ENCODE results near the gene PRELID1. TPM values are rescaled to one million over a fixed set of nuclear protein-coding genes. Genes with fewer than 3 reads are reported as not detected.

Gene PRELID1
- polyA plus RNA-seq, 3 donors, result 264 to 510 (median 490) TPM

DNA sequence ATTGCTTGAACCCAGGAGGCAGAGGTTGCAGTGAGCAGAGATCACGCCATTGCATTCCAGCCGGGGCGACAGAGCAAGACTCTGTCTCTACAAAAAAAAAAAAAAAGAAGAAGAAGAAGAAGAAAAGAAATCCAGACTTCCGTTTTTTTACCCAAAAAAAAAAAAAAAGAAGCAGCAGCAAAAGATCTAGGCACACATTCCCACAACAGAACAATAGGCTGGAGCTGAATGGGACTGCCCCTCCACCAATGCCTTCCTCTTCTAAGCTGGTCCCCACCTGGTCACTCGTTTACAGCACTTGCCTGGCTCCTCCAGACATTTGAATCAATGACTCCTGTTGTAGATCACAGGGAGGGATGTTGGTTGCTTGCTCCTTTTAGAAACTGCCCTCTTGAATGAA, 49.5 kb downstream of the PRELID1 start:
- DNase-seq, result peak in 2 of 3 donors; percentile 57 to 67
- intact Hi-C loops (cut with micrococcal nuclease), result loop anchor here in 1 of 2 donors (5.0 kb wide), 1 partner anchor 46 kb away; no protein-coding TSS in a partner anchor
- H3K36me3 Mint-ChIP-seq, result peaks cover 11 to 21% of the 10 kb centered on the region in 2 donors

GRCh38 chr5:177354256-177354655, 50.7 kb downstream of the PRELID1 start:
- H3K36me3 ChIP-seq (replicated peaks in 1 of 2; ENCODE audit: control insufficient read depth in 1 of 2, insufficient read depth in 2 of 2, low read length in 2 of 2), result peaks cover 6 to 9% of the 10 kb centered on the region in 2 donors
- peaks cover 11 to 18% of the 10 kb centered on the region in 2 donors for H3K36me3 Mint-ChIP-seq
- peaks cover 32% of the 10 kb centered on the region for H4K20me1 ChIP-seq (ENCODE audit: insufficient read depth, low read length)
- WGBS (ENCODE audit: insufficient coverage), result 82% methylated on average over 2 of the region's 3 CpGs
- peak overlapping the region in 3 of 7 donors; percentile 39 to 68 (median 52) for H3K27ac Mint-ChIP-seq
- peak overlapping the region in 1 of 3 experiments; percentile 34 for H3K4me3 ChIP-seq (replicated peaks in 1 of 3; ENCODE audit: low read depth in 2 of 3, low read length in 3 of 3)
- H3K9me3 ChIP-seq (replicated peaks in 1 of 2; ENCODE audit: control insufficient read depth in 1 of 2, insufficient read depth in 1 of 2, low read length in 2 of 2), result peaks cover 0 to 7% of the 10 kb centered on the region in 2 donors
- peak overlapping the region in 1 of 2 donors; percentile 63 for H3K4me3 Mint-ChIP-seq
- no peak overlapping the region for H2AFZ ChIP-seq (ENCODE audit: insufficient read depth, low read depth, low read length, poor library complexity, severe bottlenecking)
- no peaks in the 10 kb centered on the region for H3K27me3 ChIP-seq (ENCODE audit: control insufficient read depth in 2 of 2, insufficient read depth in 2 of 2, low read length in 2 of 2)
- H3K4me1 ChIP-seq (ENCODE audit: control insufficient read depth in 1 of 2, insufficient read depth in 2 of 2, low read length in 2 of 2), result peaks cover 84 to 95% of the 10 kb centered on the region in 2 donors
- no peak overlapping the region for H3K9ac ChIP-seq (ENCODE audit: insufficient read depth, low read length, poor library complexity, severe bottlenecking)
- H3K4me1 Mint-ChIP-seq, result peaks cover 84% of the 10 kb centered on the region
- no peak overlapping the region for H3K4me2 ChIP-seq (replicated peaks; ENCODE audit: extremely low read depth, low read length, poor library complexity, severe bottlenecking)
- H3K27me3 Mint-ChIP-seq (ENCODE audit: low read depth in 3 of 3), result peaks cover 0 to 2% (median 1%) of the 10 kb centered on the region in 3 donors
- TF ChIP-seq CTCF (IDR thresholded peaks at IDR 0.05), result no peak
- DNase-seq, result no peak
- intact Hi-C loops (cut with micrococcal nuclease), result loop anchor here in 1 of 2 donors (5.0 kb wide), 1 partner anchor 47 kb away; no protein-coding TSS in a partner anchor
- peaks cover 3 to 11% (median 7%) of the 10 kb centered on the region in 7 donors for H3K9me3 Mint-ChIP-seq
- H3K27ac ChIP-seq (ENCODE audit: low read depth in 1 of 2, low read length in 2 of 2), result peak overlapping the region in 1 of 2 donors; percentile 47
- peaks cover 44% of the 10 kb centered on the region for H3K79me2 ChIP-seq (ENCODE audit: insufficient read depth, low read length)

More for the DNA sequence above, 49.5 kb downstream of the PRELID1 start:
- Histone ChIP-seq H3K36me3 (replicated peaks in 1 of 2; ENCODE audit: control insufficient read depth in 1 of 2, insufficient read depth in 2 of 2, low read length in 2 of 2) (peaks cover 9 to 15% of the 10 kb centered on the region in 2 donors), H2AFZ (ENCODE audit: insufficient read depth, low read depth, low read length, poor library complexity, severe bottlenecking) (no peak overlapping the region), H3K9ac (ENCODE audit: insufficient read depth, low read length, poor library complexity, severe bottlenecking) (no peak overlapping the region), H3K4me2 (replicated peaks; ENCODE audit: extremely low read depth, low read length, poor library complexity, severe bottlenecking) (peak overlapping the region; percentile 33), H3K9me3 (replicated peaks in 1 of 2; ENCODE audit: control insufficient read depth in 1 of 2, insufficient read depth in 1 of 2, low read length in 2 of 2) (peaks cover 0 to 7% of the 10 kb centered on the region in 2 donors), H3K4me3 (replicated peaks in 1 of 3; ENCODE audit: low read depth in 2 of 3, low read length in 3 of 3) (peak overlapping the region in 1 of 3 experiments; percentile 42), H3K79me2 (ENCODE audit: insufficient read depth, low read length) (peaks cover 44% of the 10 kb centered on the region), H3K27ac (ENCODE audit: low read depth in 1 of 2, low read length in 2 of 2) (peak overlapping the region; percentile 21 to 53), H4K20me1 (ENCODE audit: insufficient read depth, low read length) (peaks cover 30% of the 10 kb centered on the region), H3K27me3 (ENCODE audit: control insufficient read depth in 2 of 2, insufficient read depth in 2 of 2, low read length in 2 of 2) (no peaks in the 10 kb centered on the region), H3K4me1 (ENCODE audit: control insufficient read depth in 1 of 2, insufficient read depth in 2 of 2, low read length in 2 of 2) (peaks cover 76 to 90% of the 10 kb centered on the region in 2 donors)
- H3K4me1 Mint-ChIP-seq, result peaks cover 78% of the 10 kb centered on the region
- no CpG with 5 or more reads among the region's 5 CpGs for WGBS (ENCODE audit: insufficient coverage)
- peaks cover 3 to 11% (median 7%) of the 10 kb centered on the region in 7 donors for H3K9me3 Mint-ChIP-seq
- H3K27ac Mint-ChIP-seq, result peak overlapping the region; percentile 70 to 89 (median 83)
- TF ChIP-seq CTCF (IDR thresholded peaks at IDR 0.05), result no peak
- H3K27me3 Mint-ChIP-seq (ENCODE audit: low read depth in 3 of 3), result peaks cover 0 to 2% (median 1%) of the 10 kb centered on the region in 3 donors
- peak overlapping the region; percentile 31 to 64 for H3K4me3 Mint-ChIP-seq

All from CD14-positive monocyte (primary cell).